Ammon's horn (tissue), 1 donor: ENCODE data around the gene ARHGAP23.

ENCODE experiments used
- DNase-seq: peaks from one replicate; pipeline ENCODE4 v3.0.0-alpha.2; 2016; ENCODE audit warnings: low spot score

ARHGAP23 gene

GRCh38 chr17:38428112-38428642 lies at the start of gene ARHGAP23:
TSS of gene ARHGAP23 (plus strand) at chr17:38428464. CDS start at chr17:38428486, 22 bp downstream.
- peak; percentile 86 for DNase-seq

GRCh38 chr17:38379448-38379847 lies 48.8 kb upstream of the ARHGAP23 start:
- DNase-seq: no peak

GRCh38 chr17:38395090-38395489 lies 33.2 kb upstream of the ARHGAP23 start:
- DNase-seq: no peak

- no peak for DNase-seq
Observed at GRCh38 chr17:38397227-38397626, 31.0 kb upstream of the ARHGAP23 start.

GRCh38 chr17:38400286-38400685 lies 28.0 kb upstream of the ARHGAP23 start:
- DNase-seq: no peak

- DNase-seq: no peak
Observed at GRCh38 chr17:38401459-38401858, 26.8 kb upstream of the ARHGAP23 start.

GRCh38 chr17:38402897-38403296 lies 25.4 kb upstream of the ARHGAP23 start:
- DNase-seq: no peak

- no peak for DNase-seq
Observed at GRCh38 chr17:38403491-38403890, 24.8 kb upstream of the ARHGAP23 start.

GRCh38 chr17:38404174-38404943 lies 23.9 kb upstream of the ARHGAP23 start:
- no peak for DNase-seq

GRCh38 chr17:38405654-38406053 lies 22.6 kb upstream of the ARHGAP23 start:
- DNase-seq: no peak

GRCh38 chr17:38410201-38410600 lies 18.1 kb upstream of the ARHGAP23 start:
- no peak for DNase-seq

GRCh38 chr17:38415250-38416194 lies 12.7 kb upstream of the ARHGAP23 start:
- peak; percentile 63 for DNase-seq

- no peak for DNase-seq
Observed at GRCh38 chr17:38416840-38417209, 11.4 kb upstream of the ARHGAP23 start.

- no peak for DNase-seq
Observed at GRCh38 chr17:38417210-38417951, 10.9 kb upstream of the ARHGAP23 start.

GRCh38 chr17:38418062-38418692 lies 10.1 kb upstream of the ARHGAP23 start:
- no peak for DNase-seq

GRCh38 chr17:38418693-38419507 lies 9.4 kb upstream of the ARHGAP23 start:
- DNase-seq: no peak

GRCh38 chr17:38419508-38419981 lies 8.7 kb upstream of the ARHGAP23 start:
- no peak for DNase-seq

GRCh38 chr17:38420518-38420917 lies 7.7 kb upstream of the ARHGAP23 start:
- DNase-seq: no peak

- no peak for DNase-seq
Observed at GRCh38 chr17:38421171-38421841, 7.0 kb upstream of the ARHGAP23 start.
